Urinary bladder (tissue), 4 donors: Measurements from ENCODE around the gene ENPP5. TPM values are rescaled to one million over a fixed set of nuclear protein-coding genes. Genes with fewer than 3 reads are reported as not detected.

Experiments
- DNase-seq: peaks from one replicate; pipeline ENCODE4 v3.0.0-alpha.2; 2015; ENCODE audit errors: extremely low spot score
- H3K27ac ChIP-seq: one replicate; pipeline ENCODE4 v1.5.1; 2013; ENCODE audit warnings: low read depth, mild to moderate bottlenecking, moderate library complexity
- H3K36me3 ChIP-seq: one replicate; pipeline ENCODE4 v1.6.1; 2013; ENCODE audit warnings: mild to moderate bottlenecking, moderate library complexity; ENCODE audit not compliant: insufficient read depth
- H3K4me1 ChIP-seq: one replicate; pipeline ENCODE4 v1.6.1; 2013; ENCODE audit warnings: mild to moderate bottlenecking, moderate library complexity; ENCODE audit not compliant: insufficient read depth
- H3K4me3 ChIP-seq: one replicate; pipeline ENCODE4 v1.5.1; 2013; ENCODE audit warnings: low read depth, low read length
- WGBS: extraction: QIAGEN DNeasy Blood & Tissue Kit; methylation state at CpG from one replicate; pipeline ENCODE4 v1.1.7; 2013; 5-methylcytosine and 5-hydroxymethylcytosine counted together
- polyA plus RNA-seq: library from polyadenylated mRNA; stranded (reverse); fragments of 200-250 nt; gene quantifications from one replicate; pipeline ENCODE4 v1.2.3, GENCODE V29; 2013
- total RNA-seq: library from RNA; depleted of rRNA; stranded (reverse); fragments of >200 nt; gene quantifications from one replicate; pipeline ENCODE4 v1.2.3, GENCODE V29; 2014
- donor health status: healthy with polysubstance abuse.
- donor health status: healthy.

Gene ENPP5
- total and polyA plus RNA-seq, 2 donors: 5.0 to 5.2 TPM

DNA sequence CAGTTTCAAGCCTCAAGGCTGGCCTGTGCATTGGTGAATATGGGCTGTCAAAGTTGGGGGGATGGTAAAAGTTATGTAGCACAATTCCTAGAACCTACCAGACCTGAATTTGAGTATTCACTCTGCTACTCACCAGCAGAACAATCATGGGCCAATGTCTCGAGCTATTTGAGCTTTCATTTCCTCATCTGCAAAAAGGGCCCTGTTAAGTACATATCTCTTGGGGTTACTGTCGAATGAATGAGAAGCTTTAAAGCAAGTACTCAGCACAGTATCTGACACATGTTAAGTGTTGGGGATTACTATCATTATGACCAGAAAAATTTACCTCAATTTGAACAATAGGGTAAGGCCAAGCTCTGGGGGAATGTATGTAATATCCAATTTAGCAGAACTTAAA lies 54.5 kb downstream of the ENPP5 start:
- no peak for DNase-seq
- no peak overlapping the region for H3K4me3 ChIP-seq
- H3K4me1 ChIP-seq: no peaks in the 10 kb centered on the region
- 83% methylated on average over 2 of the region's 2 CpGs for WGBS
- H3K27ac ChIP-seq: no peak overlapping the region
- H3K36me3 ChIP-seq: no peaks in the 10 kb centered on the region

DNA sequence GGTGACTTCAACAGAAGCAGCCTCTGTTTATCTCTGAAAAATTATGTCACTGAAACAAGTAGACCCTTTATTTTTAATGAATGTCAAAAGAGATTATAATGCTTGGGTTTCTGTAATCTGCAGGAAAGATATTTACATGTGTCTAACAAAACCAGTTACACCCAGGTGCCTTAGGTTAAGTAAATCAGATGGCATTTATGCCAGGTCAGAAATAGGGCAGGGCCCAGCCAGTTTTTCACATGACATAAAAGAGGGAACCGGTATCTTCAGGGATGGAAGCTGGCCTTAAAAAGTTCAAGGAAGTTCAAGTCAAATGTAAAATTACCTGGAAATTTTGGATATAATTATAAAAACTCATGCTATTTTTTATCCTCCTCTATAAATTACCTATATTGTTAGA lies 55.1 kb downstream of the ENPP5 start:
- Histone ChIP-seq H3K36me3 (no peaks in the 10 kb centered on the region), H3K4me1 (no peaks in the 10 kb centered on the region), H3K27ac (no peak overlapping the region), H3K4me3 (no peak overlapping the region)
- no peak for DNase-seq
- 92% methylated on average over 1 of the region's 1 CpG for WGBS

DNA sequence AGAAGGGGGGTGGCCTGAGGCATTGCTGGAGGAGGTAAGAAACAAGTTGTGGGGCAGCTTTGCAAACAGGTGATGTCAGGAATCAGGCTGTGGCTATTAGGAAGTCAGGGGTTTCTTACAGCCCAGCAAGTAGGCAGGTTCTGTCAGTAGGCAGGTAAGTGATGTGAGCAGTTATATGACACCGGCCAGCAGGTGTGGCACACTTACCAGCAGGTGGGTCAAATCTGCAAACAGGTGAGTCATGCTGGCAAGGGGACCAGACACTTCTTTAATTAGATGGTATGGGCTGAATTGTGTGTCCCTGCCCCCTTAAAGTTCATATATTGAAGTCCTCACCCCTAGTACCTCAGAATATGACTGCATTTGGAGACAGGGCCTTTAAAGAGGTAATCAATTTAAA lies 57.4 kb downstream of the ENPP5 start:
- 90% methylated on average over 1 of the region's 1 CpG for WGBS

More for the DNA sequence above, 57.4 kb downstream of the ENPP5 start:
- DNase-seq: no peak
- H3K4me3 ChIP-seq: no peak overlapping the region
- no peak overlapping the region for H3K27ac ChIP-seq
- H3K4me1 ChIP-seq: no peaks in the 10 kb centered on the region
- no peaks in the 10 kb centered on the region for H3K36me3 ChIP-seq

Other genes starting within 250 kb of the ENPP5 start
- 4.3 TPM for gene CLIC5, start 155.1 kb downstream of the ENPP5 start, total RNA-seq
- gene CLIC5, start 155.1 kb downstream of the ENPP5 start, polyA plus RNA-seq: 2.4 TPM
- gene ENPP4, start 41.0 kb downstream of the ENPP5 start, total RNA-seq: 13.6 TPM
- gene ENPP4, start 41.0 kb downstream of the ENPP5 start, polyA plus RNA-seq: 11.6 TPM